Esophagus muscularis mucosa (tissue), 4 donors: ENCODE data around the gene RPS19BP1.

ENCODE experiments used
- CTCF ChIP-seq, 3 experiments: fragments of 200-600 bp in 2 of 3; fragments of 450-650 bp in 1 of 3; sonication (generic) in 2 of 3; IDR thresholded peaks; one replicate each; pipeline ENCODE4 v1.5.1; 2017 to 2019; ENCODE audit warnings: antibody characterized with exemption in 3 of 3, mild to moderate bottlenecking in 2 of 3, moderate library complexity in 1 of 3
- EP300 ChIP-seq: sonication (generic); formaldehyde crosslinking; IDR thresholded peaks from one replicate; pipeline ENCODE4 v1.6.1; 2017; ENCODE audit warnings: antibody characterized with exemption
- POLR2A ChIP-seq: fragments of 450-650 bp; IDR thresholded peaks from one replicate; pipeline ENCODE4 v1.6.1; 2017; ENCODE audit warnings: antibody characterized with exemption, moderate library complexity, mild to moderate bottlenecking, low read depth

DNA sequence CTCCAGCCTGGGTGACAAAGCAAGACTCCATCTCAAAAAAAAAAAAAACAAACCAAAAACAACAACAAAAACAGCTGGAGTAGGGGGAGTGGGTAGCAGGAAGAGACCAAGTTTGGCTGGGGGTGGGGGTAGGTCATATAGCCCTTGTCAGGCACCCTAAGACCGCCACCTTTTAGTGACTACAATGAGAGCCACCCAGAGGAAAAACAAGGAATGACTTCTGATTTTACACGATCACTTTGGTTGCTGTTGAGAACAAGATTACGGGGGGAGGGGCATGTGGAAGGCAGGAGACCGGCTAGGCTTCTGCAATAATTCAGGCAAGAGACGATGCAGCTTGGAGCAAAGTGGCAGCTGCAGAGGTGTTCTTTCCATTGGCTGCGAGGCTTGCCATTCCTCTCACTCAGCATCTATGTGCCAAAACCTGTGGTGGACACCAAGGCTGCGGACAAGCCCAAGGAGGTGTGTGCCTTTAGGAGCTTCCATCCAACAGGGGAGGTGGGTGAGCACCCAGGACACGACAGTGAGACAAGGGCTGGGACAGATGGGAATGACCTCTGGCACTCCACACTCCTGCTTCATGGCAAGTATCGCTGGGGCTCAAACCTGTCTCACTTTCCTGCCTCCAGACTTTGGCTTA, 1.7 kb downstream of the RPS19BP1 start:
- no peak for TF ChIP-seq EP300
- TF ChIP-seq CTCF (IDR thresholded peaks at IDR 0.05), result peak in 1 of 3 experiments; percentile 20
- TF ChIP-seq POLR2A, result no peak
